Neural cell (in vitro differentiated cells): ENCODE data around the gene C1RL. TPM values are rescaled to one million over a fixed set of nuclear protein-coding genes. Genes with fewer than 3 reads are reported as not detected.

Experiments
- H2AFZ ChIP-seq: fragments of 200-600, 300-800 bp; sonication (generic), shearing (Covaris generic); 2 replicates; pipeline ENCODE4 v1.6.0; 2014; ENCODE audit warnings: low read depth, mild to moderate bottlenecking, antibody characterized with exemption, low read length, moderate library complexity
- H3F3A ChIP-seq: fragments of 200-600 bp; shearing (Covaris generic); 2 replicates; pipeline ENCODE4 v1.6.1; 2016; ENCODE audit warnings: mild to moderate bottlenecking, moderate library complexity, mixed read lengths, antibody characterized with exemption, low read length; ENCODE audit not compliant: insufficient read depth, poor library complexity, severe bottlenecking
- H3K27ac ChIP-seq: fragments of 200-600, 300-800 bp; sonication (generic), shearing (Covaris generic); 2 replicates; pipeline ENCODE4 v1.5.1; 2014; ENCODE audit warnings: mild to moderate bottlenecking, low read length, moderate library complexity
- H3K27me3 ChIP-seq: fragments of 300-800, 200-600 bp; sonication (generic), shearing (Covaris generic); 2 replicates; pipeline ENCODE4 v1.6.0; 2014; ENCODE audit warnings: mild to moderate bottlenecking, low read depth, low read length, moderate library complexity; ENCODE audit not compliant: insufficient read depth
- H3K36me3 ChIP-seq: fragments of 300-800, 200-600 bp; sonication (generic), shearing (Covaris generic); 2 replicates; pipeline ENCODE4 v1.5.1; 2014; ENCODE audit warnings: mild to moderate bottlenecking, antibody characterized with exemption, low read length, moderate library complexity; ENCODE audit not compliant: insufficient read depth
- H3K4me2 ChIP-seq: fragments of 300-800, 200-600 bp; sonication (generic), shearing (Covaris generic); 2 replicates; pipeline ENCODE4 v1.6.0; 2014; ENCODE audit warnings: mild to moderate bottlenecking, low read length
- H3K4me3 ChIP-seq: fragments of 300-800, 200-600 bp; sonication (generic), shearing (Covaris generic); 2 replicates; pipeline ENCODE4 v1.5.1; 2014; ENCODE audit warnings: mild to moderate bottlenecking, low read length, moderate library complexity
- H3K79me2 ChIP-seq: fragments of 200-600 bp; shearing (Covaris generic); replicated peaks from 2 replicates; pipeline ENCODE4 v1.6.0; 2014; ENCODE audit warnings: mild to moderate bottlenecking, low read length, moderate library complexity; ENCODE audit not compliant: insufficient read depth
- H3K9ac ChIP-seq: fragments of 300-800, 200-600 bp; sonication (generic), shearing (Covaris generic); 2 replicates; pipeline ENCODE4 v1.6.1; 2016; ENCODE audit warnings: mild to moderate bottlenecking, low read length, mixed read lengths
- H3K9me2 ChIP-seq: fragments of 200-600 bp; shearing (Covaris generic); 2 replicates; pipeline ENCODE4 v1.6.1; 2016; ENCODE audit warnings: mild to moderate bottlenecking, low read length, mixed read lengths; ENCODE audit not compliant: insufficient read depth
- H3K9me3 ChIP-seq: fragments of 200-600, 300-800 bp; sonication (generic), shearing (Covaris generic); 2 replicates; pipeline ENCODE4 v1.6.1; 2016; ENCODE audit warnings: mild to moderate bottlenecking, mixed run types, low read length, moderate library complexity, mixed read lengths
- H4K20me1 ChIP-seq: fragments of 200-600 bp; shearing (Covaris generic); 2 replicates; pipeline ENCODE4 v1.6.1; 2016; ENCODE audit warnings: mild to moderate bottlenecking, mixed run types; ENCODE audit not compliant: insufficient read depth
- EP300 ChIP-seq: fragments of 450-650 bp; conservative IDR thresholded peaks from 2 replicates; pipeline ENCODE4 v1.6.1; 2014; ENCODE audit warnings: antibody characterized with exemption, mild to moderate bottlenecking, moderate library complexity; ENCODE audit not compliant: poor library complexity, severe bottlenecking
- EZH2 ChIP-seq: fragments of 200-600, 300-800 bp; shearing (Covaris generic), sonication (generic); IDR thresholded peaks from 2 replicates; pipeline ENCODE4 v1.6.1; 2014; ENCODE audit warnings: antibody characterized with exemption, low read length, borderline replicate concordance, mild to moderate bottlenecking; ENCODE audit not compliant: insufficient read depth, poor library complexity, severe bottlenecking
- MXI1 ChIP-seq: fragments of 450-650 bp; conservative IDR thresholded peaks from 2 replicates; pipeline ENCODE4 v1.6.1; 2014; ENCODE audit warnings: antibody characterized with exemption, mild to moderate bottlenecking; ENCODE audit not compliant: poor library complexity, severe bottlenecking
- POLR2AphosphoS5 ChIP-seq: IDR thresholded peaks from 2 replicates; pipeline ENCODE4 v1.6.1; 2012
- RAD21 ChIP-seq: fragments of 450-650 bp; conservative IDR thresholded peaks from 2 replicates; pipeline ENCODE4 v1.6.1; 2014; ENCODE audit warnings: antibody characterized with exemption, mild to moderate bottlenecking, moderate library complexity
- REST ChIP-seq: IDR thresholded peaks from 2 replicates; pipeline ENCODE4 v1.6.1; 2012; ENCODE audit warnings: borderline replicate concordance
- SMC3 ChIP-seq: fragments of 450-650 bp; conservative IDR thresholded peaks from 2 replicates; pipeline ENCODE4 v1.6.1; 2014; ENCODE audit warnings: antibody characterized with exemption, mild to moderate bottlenecking, moderate library complexity; ENCODE audit not compliant: poor library complexity
- TAF1 ChIP-seq: IDR thresholded peaks from 2 replicates; pipeline ENCODE4 v1.6.1; 2012; ENCODE audit warnings: low read depth
- polyA minus RNA-seq: library from RNA; depleted of rRNA, polyadenylated mRNA; stranded (reverse); fragments of >200 nt; gene quantifications from 2 replicates; pipeline ENCODE4 v1.2.3, GENCODE V29; 2014
- polyA plus RNA-seq: library from polyadenylated mRNA; depleted of rRNA; stranded (reverse); fragments of >200 nt; gene quantifications from 2 replicates; pipeline ENCODE4 v1.2.3, GENCODE V29; 2014
- TF ChIP-seq, protein P1 (sequence below): fragments of 450-650 bp; IDR thresholded peaks from 2 replicates; pipeline ENCODE4 v1.5.1; 2014; ENCODE audit warnings: antibody characterized with exemption, mild to moderate bottlenecking, moderate library complexity; ENCODE audit not compliant: poor library complexity, severe bottlenecking

Gene C1RL
- polyA plus RNA-seq (2.1 and 2.8 TPM in 2 replicates), polyA minus RNA-seq (0.35 and 2.2 TPM in 2 replicates)

- no peaks in the 10 kb centered on the region for H4K20me1 ChIP-seq
These were observed at the start of gene C1RL for GRCh38 chr12:7108796-7109571. Gene C1RL (minus strand): TSS chr12:7109214. CDS start chr12:7109180, 34 bp downstream.

DNA sequence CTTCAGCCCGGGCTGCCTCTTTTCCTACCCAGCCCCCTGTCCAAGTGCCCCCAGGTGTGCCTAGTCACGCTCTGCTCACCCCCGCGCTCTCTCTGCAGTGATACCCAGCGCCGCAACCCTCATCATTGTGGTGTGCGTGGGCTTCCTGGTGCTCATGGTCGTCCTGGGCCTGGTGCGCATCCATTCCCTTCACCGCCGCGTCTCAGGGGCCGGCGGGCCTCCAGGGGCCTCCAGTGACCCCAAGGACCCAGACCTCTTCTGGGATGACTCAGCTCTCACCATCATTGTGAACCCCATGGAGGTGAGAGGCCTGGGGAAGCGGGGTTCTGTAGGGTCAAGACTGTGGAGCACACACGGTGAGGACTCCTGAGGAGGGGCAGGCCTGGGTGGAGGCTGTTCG is 48.4 kb upstream of the C1RL start:
- peaks cover 14% of the 10 kb centered on the region for H3K36me3 ChIP-seq
- TF ChIP-seq POLR2AphosphoS5 (no peak), RAD21 (no peak), TAF1 (no peak), REST (no peak), SMC3 (no peak)
- TF ChIP-seq, protein P1, sequence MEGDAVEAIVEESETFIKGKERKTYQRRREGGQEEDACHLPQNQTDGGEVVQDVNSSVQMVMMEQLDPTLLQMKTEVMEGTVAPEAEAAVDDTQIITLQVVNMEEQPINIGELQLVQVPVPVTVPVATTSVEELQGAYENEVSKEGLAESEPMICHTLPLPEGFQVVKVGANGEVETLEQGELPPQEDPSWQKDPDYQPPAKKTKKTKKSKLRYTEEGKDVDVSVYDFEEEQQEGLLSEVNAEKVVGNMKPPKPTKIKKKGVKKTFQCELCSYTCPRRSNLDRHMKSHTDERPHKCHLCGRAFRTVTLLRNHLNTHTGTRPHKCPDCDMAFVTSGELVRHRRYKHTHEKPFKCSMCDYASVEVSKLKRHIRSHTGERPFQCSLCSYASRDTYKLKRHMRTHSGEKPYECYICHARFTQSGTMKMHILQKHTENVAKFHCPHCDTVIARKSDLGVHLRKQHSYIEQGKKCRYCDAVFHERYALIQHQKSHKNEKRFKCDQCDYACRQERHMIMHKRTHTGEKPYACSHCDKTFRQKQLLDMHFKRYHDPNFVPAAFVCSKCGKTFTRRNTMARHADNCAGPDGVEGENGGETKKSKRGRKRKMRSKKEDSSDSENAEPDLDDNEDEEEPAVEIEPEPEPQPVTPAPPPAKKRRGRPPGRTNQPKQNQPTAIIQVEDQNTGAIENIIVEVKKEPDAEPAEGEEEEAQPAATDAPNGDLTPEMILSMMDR: no peak

More at GRCh38 chr12:7108796-7109571, at the start of gene C1RL:
- Histone ChIP-seq H2AFZ (peak within 1 kb of the TSS; percentile 33), H3K4me2 (no peak within 1 kb of the TSS), H3K9me3 (no peaks in the 10 kb centered on the region), H3F3A (no peaks in the 10 kb centered on the region), H3K79me2 (no peaks in the 10 kb centered on the region), H3K27ac (no peak within 1 kb of the TSS), H3K27me3 (no peaks in the 10 kb centered on the region), H3K9me2 (no peaks in the 10 kb centered on the region), H3K9ac (peak within 1 kb of the TSS; percentile 36), H3K4me3 (peak within 1 kb of the TSS; percentile 43), H3K36me3 (no peaks in the 10 kb centered on the region)
- TF ChIP-seq REST: no peak
- TF ChIP-seq EP300: no peak
- peak; percentile 72 for TF ChIP-seq RAD21
- TF ChIP-seq POLR2AphosphoS5: no peak
- TF ChIP-seq EZH2: no peak
- TF ChIP-seq SMC3: peak; percentile 82
- TF ChIP-seq TAF1: no peak
- TF ChIP-seq MXI1: no peak
- TF ChIP-seq, protein P1: peak; percentile 84

More for the DNA sequence above, 48.4 kb upstream of the C1RL start:
- Histone ChIP-seq H3K27ac (no peak overlapping the region), H3K27me3 (no peaks in the 10 kb centered on the region), H3K4me2 (no peak overlapping the region), H3K4me3 (no peak overlapping the region), H3K79me2 (no peaks in the 10 kb centered on the region), H3K9me3 (no peaks in the 10 kb centered on the region), H2AFZ (no peak overlapping the region), H3K9ac (no peak overlapping the region), H3K9me2 (no peaks in the 10 kb centered on the region), H3F3A (no peaks in the 10 kb centered on the region), H4K20me1 (no peaks in the 10 kb centered on the region)
